NCI-H2107 treated with DMSO at 0.1 percent for 48 hours (cell line): ENCODE data around the gene MUC5B.
"Not testable (repeated sequence)": the region's sequence is repeated elsewhere in the genome, so short reads cannot be mapped to it uniquely, and the experiment has no call there.

Source experiments
- DNase-seq: peaks from one replicate; lab custom pipeline; 2025; ENCODE audit not compliant: unreplicated experiment; lab: John Stamatoyannopoulos, UW

Gene MUC5B

DNA sequence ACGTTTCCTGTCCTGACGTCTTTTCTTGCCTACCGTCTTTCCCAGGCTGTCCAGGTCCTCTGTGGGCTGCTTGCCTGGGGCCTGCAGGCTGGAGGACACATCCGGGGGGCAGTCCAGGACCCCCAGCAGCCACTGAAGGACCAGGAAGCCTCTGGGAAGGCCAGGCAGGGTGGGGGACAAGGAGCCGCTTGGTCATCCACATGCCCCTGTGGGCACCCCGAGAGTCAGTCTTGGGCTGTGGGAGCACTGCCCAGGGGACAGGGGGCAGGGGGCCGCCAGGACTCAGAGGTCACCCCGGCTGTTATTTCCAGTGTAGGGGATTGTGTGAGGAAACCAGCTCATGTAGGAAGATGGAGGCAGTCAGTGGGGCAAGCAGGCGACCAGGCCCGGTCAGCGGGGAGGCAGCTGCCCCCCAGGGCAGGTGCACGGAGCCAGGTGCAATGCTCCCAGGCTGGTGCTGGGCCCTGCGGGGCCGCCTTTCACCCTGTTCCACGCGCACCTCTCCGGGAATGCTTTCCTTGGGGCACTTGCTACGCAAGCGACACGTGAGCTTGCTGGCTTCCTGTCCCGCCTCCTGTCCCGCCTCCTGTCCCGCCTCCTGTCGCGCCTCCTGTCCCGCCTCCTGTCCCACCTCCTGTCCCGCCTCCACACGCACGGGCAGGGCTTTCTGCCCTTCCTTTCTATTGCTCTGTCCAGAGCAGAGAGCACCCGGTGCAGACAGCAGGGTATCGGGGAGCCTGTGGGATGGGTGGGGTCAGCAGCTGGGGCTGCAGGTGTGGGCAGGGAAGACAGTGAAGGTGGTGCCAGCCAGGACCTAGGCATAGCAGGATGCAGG lies 39.5 kb downstream of the MUC5B start:
- no peak for DNase-seq

DNA sequence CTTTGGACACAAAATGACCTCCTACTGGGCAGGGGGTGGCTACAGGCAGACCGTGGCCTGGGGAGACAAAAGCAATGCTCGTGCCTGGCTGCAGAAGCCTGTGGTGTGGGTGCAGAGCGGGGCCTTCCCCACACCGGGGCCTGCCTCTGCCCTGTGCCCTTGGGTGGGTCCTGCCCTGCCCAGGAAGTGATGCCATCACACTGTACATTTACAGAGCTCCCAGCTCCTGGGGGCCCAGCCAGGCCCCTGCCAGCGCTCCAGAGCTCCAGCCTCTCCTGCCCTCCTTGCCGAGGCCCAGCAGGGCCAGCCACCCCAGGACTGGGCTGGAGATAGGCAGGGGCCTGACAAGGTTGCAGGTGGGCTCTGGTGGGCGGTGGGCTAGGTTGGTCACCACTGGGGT lies 40.1 kb downstream of the MUC5B start:
- no peak for DNase-seq

DNA sequence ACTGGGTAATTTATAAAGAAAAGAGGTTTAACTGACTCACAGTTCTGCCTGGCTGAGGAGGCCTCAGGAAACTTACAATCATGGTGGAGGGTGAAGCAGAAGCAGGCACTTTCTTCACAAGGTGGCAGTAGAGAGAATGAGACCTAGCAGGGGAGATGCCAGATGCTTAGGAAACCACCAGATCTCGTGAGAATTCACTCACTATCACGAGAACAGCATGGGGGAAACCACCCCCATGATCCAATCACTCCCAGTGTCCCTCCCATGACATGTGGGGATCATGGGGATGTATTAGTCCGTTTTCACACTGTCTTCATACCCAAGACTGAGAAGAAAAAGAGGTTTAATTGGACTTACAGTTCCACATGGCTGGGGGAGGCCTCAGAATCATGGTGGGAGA lies 41.6 kb downstream of the MUC5B start:
- DNase-seq = not testable (repeated sequence)

DNA sequence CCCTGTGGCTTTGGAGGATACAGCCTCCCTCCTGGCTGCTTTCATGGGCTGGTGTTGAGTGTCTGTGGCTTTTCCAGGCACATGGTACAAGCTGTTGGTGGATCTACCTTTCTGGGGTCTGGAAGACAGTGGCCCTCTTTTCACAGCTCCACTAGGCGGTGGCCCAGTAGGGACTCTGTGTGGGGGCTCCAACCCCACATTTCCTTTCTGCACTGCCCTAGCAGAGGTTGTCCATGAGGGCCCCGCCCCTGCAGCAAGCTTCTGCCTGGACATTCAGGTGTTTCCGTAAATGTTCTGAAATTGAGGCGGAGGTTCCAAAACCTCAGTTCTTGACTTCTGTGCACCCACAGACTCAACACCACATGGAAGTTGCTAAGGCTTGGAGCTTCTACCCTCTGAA lies 42.6 kb downstream of the MUC5B start:
- DNase-seq = not testable (repeated sequence)

DNA sequence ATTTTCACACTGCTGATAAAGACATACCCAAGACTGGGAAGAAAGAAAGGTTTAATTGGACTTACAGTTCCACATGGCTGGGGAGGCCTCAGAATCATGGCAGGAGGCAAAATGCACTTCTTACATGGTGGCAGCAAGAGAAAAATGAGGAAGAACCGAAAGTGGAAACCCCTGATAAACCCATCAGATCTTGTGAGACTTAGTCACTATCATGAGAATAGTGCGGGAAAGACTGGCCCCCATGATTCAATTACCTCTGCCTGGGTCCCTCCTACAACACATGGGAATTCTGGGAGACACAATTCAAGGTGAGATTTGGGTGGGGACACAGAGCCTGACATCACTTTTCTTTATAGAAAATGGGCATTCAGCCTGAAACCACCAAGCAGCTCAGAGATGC lies 44.1 kb downstream of the MUC5B start:
- DNase-seq = not testable (repeated sequence)

DNA sequence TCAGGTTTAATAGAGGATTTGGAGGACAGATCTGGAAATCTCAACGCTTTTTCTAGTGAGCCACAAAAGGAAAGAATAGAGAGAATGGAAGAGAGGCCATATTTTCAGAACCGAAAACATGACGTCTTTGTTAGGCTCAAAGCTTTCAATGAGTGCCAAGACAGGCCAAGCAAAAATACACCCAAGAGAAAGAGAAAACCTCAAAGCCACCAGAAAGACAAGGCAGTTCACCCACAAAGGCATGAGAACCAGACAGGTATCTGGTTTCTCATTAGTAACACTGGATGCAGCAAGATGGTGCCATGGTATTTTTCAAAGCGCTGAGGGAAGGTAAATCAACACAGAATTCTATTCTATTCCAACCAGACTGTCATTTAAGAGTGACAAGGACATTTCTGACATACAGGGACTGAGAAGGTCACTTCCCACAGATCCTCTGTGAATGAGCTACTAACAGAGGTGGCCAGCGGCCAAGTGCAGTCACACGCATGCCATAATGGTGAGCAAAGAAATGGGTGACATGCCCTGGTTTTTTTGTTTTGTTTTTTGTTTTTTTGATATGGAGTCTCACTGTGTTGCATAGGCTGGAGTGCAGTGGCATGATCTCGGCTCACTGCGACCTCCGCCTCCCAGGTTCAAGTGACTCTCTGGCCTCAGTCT lies 44.7 kb downstream of the MUC5B start:
- DNase-seq = no peak

DNA sequence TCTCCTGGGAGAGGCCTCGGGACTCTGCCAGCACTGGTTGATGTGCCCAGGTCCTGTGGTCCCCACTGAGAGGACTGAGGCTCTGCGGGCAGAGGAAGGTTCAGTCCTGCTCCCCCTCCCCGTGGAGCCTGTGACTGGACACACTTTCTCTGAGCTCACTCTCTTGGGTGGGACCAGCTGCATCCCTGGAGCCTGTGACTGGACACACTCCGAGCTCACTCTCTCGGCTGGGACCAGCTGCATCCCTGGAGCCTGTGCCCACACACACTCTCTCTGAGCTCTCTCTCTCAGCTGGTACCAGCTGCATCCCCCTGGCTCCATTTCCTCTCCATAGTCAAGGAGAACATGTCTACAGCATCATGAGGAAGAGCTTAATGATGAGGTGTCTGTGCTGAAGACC lies 47.1 kb downstream of the MUC5B start:
- no peak for DNase-seq

DNA sequence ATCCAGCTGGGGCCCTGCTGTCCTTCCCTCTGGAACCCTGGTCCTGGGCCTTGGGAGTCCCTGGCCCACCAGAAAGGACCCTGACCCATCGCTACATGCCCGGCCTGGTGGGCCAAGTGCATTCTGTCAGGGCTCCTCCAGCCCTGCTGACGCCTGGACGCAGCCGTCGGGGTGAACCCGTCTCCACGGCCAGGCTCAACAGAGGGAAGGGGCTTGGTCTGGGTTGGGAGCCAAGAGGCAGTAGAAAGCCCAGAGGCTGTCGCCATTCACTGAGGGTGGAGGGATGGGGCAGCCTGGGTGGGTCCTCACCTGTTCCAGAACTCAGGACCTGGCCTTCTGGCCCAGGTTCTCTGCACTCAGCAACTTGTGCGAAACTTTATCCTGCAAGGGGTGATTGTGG lies 47.6 kb downstream of the MUC5B start:
- DNase-seq = no peak

DNA sequence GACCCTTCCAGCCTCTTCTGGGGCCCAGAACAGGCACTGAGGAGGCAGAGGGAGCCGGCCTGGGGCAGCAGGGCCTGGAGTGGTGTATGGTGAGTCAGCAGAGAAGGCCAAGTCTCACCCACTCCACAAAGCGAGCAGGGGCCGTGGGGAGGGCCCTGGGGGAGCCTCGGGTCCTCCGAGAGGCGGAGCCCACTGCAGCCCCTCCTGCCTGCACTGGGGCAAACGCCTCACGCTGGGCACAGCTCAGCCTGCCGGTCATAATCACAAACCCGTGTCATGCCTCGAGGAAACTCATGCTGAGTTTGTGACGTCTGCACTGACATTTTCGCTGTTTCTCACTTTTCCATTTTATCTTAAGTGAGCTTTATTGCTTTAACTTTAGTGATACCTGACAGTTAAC lies 48.1 kb downstream of the MUC5B start:
- no peak for DNase-seq

DNA sequence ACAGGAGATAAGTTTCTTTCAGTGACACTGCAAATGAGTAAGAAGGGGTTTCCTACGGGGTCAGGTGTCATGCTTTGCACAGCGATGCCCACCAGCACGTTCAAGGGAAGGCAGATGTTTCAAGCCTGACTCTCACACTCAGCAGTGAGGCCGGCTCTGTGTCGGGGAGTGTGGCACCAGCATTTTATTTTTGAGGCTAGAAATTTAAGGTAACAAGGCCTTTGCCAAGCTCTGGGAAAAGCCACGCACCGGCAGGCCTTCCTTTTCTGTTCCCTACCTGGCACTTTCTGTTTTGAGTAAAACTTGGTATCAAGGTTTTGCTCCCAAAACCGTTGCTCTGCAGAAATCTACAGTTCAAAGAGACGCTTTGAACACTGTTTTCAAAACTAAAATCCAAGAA lies 48.5 kb downstream of the MUC5B start:
- DNase-seq = no peak

DNA sequence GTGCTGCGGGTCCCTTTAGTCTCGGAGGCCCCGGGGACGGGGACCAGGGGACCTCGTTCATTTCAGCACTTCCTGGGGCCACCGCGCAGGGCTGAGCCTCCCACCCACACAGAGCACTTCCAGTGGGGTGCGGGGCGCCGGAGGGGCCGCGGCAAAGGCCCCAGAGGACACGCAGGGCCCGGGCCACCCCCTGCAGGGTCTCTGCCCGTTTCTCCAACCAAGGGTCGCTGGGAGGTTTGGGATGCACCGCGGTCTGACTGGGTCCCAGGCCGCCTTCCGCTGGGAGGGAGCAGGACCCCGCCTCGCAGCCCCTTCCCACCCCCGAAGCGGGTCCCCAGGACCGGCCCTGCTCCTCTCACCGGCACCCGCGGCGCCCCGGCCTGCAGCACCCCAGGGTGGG lies 49.1 kb downstream of the MUC5B start:
- no peak for DNase-seq

DNA sequence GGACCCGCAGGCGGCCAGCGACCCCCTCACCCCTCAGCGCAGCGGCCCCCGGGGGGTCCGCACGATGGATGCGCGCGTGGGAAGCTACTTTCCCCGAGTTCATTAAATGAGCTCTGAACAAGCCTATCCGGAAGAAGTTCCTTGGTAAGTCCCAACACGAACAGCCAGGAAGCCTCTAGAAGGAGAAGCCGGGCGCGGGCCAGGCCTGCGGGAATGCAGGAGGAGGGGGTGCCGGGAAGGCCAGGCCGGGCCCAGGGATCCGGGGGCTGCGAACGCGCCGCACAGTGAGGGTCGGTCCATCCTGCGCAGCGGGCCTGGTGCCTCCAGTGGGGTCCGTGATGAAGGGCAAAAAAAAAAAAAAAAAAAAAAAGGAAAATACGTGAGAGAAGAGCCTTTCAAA lies 49.7 kb downstream of the MUC5B start:
- DNase-seq = no peak

DNA sequence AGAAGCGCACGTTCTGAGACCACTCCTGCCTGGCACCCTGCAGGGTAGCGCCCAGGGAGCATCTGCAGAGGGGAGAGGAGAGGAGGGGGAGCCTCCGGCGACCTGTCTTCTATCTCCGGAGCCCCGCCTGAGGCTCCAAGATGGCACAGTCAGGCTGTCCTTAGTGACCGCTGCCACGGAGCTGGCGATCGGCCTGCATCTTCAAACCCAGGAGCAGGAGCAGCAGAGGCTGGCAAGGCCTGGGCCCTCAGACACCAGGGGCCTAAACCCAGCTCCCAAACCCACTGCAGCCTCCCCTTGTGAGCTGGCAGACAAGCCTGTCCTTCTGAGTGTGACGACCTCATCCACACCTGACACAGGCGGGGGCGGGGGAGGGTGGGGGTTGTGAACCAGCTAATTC lies 51.6 kb downstream of the MUC5B start:
- no peak for DNase-seq

DNA sequence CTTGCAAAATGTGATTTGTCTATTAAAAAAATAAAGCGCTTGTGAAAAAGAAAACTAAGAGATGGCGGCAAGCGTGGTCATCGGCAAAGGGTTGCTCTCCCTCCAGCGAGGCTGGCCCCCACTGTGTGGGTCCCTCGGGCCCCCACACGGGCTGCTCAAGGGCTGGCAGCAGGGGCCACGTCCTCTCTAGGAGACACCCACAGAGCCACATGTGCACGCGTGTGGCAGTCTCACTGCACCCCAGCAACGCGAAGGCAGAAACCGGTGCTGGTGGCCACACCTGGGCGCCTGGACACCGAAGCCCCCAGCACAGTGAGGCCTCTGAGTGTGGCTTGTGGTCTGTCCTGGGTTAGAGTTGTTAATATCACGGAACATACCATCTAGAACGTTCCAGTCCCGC lies 52.2 kb downstream of the MUC5B start:
- no peak for DNase-seq

DNA sequence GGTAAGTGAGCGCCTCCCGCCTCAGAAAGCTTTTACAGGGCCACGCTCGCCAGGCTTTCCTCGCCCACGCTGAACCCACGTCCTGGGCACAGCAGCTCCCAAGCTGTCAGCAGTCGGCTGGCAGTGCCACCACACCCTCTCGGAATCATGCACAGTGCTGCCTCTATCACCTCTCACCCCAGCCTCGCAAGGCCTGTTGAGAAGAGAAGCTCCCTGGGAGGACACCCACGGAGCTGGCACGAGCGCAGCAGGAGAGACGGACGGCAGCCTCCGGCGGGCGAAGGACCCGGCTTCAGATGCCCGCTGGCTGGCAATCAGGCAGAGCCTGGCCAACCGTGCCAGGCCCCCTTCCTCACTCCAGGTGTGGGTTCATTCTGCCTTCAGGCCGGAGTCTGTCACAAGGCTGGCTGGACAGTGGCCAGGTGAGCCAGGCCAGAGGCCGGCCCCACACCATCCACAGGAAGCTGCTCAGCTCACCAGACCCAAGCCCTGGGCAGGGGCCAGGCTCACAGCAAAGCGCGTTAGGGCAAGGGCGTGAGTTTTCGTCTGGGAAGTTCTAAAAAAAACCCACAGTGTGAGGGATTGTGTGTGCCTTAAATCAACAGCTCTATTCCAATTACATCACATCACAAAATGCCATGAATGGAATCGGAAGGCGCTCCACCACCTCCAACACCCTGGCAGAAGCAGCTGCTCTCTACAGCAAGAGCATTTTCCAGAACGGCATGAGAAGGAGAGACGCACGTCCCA lies 53.4 kb downstream of the MUC5B start:
- DNase-seq = no peak

DNA sequence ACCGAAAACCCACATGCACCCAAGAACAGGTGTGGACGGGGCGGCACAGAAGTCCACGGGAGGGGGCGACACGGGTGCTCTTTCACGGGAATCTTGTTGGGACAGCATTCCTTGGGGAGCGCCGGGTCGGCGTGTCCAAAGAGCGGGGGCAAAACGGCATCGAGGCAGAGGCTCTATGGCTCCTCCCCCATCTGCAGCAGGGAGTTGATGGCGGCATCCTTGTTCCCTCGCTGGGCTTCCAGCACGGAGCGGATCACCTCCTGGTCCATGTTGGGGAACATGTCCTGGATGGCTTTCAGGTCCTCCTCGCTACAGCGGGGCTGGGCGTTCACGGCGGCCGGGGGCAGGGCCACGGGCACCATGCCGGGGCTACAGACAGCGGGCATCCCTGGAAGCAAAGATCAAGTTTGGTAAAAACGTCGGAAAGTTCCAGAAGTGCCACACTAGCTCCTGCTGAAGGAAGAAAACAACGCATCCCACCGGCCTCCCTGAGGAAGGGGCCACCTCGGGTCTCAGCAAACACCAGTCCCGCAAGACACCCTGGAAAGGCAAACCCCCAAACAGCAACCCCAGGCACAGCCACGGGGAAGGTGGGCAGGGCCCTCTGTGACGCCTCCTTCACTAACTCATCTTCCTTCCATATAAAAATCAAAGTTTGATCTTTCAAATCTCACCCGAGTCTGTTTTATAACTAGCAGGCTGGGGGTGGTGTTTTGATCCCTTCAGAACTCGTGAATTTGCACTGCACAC lies 54.2 kb downstream of the MUC5B start:
- no peak for DNase-seq

DNA sequence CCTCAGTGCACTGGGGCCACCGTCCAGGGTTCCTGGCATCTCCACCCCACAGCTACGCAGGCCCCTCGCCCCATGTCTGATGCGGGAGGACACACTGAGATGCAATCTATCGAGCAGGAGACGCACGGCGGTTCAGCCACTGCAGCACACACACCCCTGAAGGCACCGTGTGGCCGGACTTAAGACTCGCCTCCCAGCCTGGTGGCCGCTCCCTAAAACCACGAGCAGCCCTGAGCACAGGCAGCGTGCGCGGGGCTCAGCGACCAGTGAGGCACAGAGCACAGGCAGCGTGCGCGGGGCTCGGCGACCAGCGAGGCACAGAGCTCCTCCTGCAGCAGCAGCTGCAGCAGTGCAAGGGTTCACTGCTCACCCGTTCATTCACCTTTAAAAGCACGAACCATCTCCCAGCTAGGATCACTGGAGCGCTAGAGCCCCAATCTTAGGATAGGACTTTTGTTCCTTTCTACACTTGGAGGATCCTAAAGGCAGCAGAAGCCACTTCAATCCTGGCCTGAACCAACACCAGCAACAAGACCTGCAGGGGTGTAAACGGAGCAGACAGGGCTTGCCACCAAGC lies 55.2 kb downstream of the MUC5B start:
- DNase-seq = no peak

DNA sequence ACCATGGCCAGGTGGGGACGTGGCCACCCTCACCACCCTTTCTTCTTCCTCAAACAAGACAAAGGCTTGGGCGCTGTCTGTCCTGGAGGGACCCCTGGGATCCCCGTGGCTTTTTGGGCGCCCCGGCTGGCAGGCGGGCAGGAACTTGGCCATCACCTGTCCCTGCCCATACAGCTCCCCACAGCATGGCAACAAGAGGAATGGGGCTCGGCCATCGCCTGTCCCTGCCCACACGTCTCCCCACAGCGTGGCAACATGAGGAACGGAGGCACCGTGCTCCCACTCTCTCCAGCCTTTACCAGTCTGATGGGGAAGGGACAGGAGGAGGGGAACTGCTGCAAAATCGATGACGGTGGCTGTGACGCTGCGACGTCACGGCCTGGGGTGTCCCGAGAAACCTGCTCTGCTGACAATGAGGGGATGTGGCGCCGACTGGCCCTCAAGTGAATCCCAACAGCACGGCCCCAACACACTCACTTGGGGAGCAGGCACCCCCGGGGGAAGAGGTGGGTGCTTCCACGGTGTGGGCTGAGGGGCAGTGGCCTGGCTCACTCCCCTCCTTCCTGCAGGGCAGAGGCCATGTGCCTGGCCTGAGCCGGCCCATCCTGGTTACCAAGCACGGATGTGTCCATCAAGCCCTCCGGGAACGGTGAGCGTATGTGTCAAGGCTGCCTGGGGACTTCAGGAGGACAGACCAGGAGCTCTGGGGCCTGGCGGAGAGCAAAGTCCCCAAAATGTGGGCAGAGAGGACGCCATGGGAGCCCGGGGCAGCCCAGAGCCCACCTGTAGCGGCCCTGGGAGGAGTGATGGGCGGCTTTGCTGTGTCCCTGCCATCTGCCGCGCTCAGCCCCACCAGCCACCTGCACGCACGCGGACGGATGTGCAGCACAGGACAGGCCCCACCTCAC lies 56.2 kb downstream of the MUC5B start:
- no peak for DNase-seq

DNA sequence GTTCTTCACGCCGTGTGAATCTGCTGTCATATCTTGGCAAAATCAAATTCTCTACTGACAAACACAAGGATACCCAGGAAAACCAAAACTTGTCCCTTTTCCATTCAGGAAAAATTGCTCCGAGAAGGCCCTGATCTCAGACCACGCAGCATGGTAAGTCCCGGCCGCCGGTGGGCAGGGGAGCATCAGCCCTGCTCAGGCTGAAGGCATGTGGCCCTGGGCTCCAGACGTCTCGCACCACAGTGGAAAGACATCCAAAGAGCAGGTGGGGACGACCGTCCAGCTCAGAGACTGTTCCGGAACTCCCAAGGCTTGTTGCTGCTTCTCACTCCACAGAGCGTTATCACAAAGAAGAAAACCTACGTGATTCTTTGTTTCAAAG lies 56.8 kb downstream of the MUC5B start:
- no peak for DNase-seq
